HepG2 (cell line): ENCODE results near the gene RAB14. TPM values are rescaled to one million over a fixed set of nuclear protein-coding genes. Genes with fewer than 3 reads are reported as not detected.

ENCODE experiments used
- AKAP8 ChIP-seq: sonication (generic); formaldehyde crosslinking; IDR thresholded peaks from 2 replicates; pipeline ENCODE4 v1.5.1; 2020; ENCODE audit warnings: mild to moderate bottlenecking, missing genetic modification reagents
- BRD4 ChIP-seq: sonication (generic); formaldehyde crosslinking; IDR thresholded peaks from 2 replicates; pipeline ENCODE4 v1.4.0; 2020; ENCODE audit warnings: missing genetic modification reagents
- CBX1 ChIP-seq: IDR thresholded peaks from one replicate; pipeline ENCODE4 v1.6.1; 2016; ENCODE audit warnings: antibody characterized with exemption, low read depth
- ELF1 ChIP-seq: sonication (generic); formaldehyde crosslinking; IDR thresholded peaks from 2 replicates; pipeline ENCODE4 v1.4.0; 2020; ENCODE audit warnings: missing genetic modification reagents
- HBP1 ChIP-seq: IDR thresholded peaks from 2 replicates; pipeline ENCODE4 v1.6.1; 2016; ENCODE audit warnings: low read depth, control low read depth
- HDAC1 ChIP-seq: sonication (generic); formaldehyde crosslinking; IDR thresholded peaks from 2 replicates; pipeline ENCODE4 v1.5.1; 2020; ENCODE audit warnings: mild to moderate bottlenecking, missing genetic modification reagents
- HNRNPL ChIP-seq: fragments of 200-400 bp; formaldehyde crosslinking; IDR thresholded peaks from 2 replicates; pipeline ENCODE4 v1.6.1; 2017; ENCODE audit warnings: mild to moderate bottlenecking, low read depth, low read length
- KLF15 ChIP-seq: sonication (generic); formaldehyde crosslinking; IDR thresholded peaks from 2 replicates; pipeline ENCODE4 v1.8.1; 2023; ENCODE audit warnings: borderline replicate concordance, mild to moderate bottlenecking, inconsistent platforms, missing genetic modification reagents, mixed read lengths
- ZBTB38 ChIP-seq: sonication (generic); formaldehyde crosslinking; IDR thresholded peaks from 2 replicates; pipeline ENCODE4 v1.5.1; 2020; ENCODE audit warnings: mild to moderate bottlenecking, missing genetic modification reagents
- ZEB1 ChIP-seq: IDR thresholded peaks from 2 replicates; pipeline ENCODE4 v1.6.1; 2012; ENCODE audit warnings: mild to moderate bottlenecking, low read depth, inconsistent platforms; ENCODE audit not compliant: insufficient replicate concordance
- ZNF264 ChIP-seq: sonication (generic); formaldehyde crosslinking; IDR thresholded peaks from 2 replicates; pipeline ENCODE4 v1.4.0; 2020; ENCODE audit warnings: missing genetic modification reagents
- ZNF629 ChIP-seq: sonication (generic); formaldehyde crosslinking; conservative IDR thresholded peaks from 2 replicates; pipeline ENCODE4 v1.5.0; 2020; ENCODE audit warnings: missing genetic modification reagents
- ZNF672 ChIP-seq: sonication (generic); formaldehyde crosslinking; IDR thresholded peaks from 2 replicates; pipeline ENCODE4 v1.8.1; 2022; ENCODE audit warnings: missing genetic modification reagents
- ZNF790 ChIP-seq: sonication (generic); formaldehyde crosslinking; IDR thresholded peaks from 2 replicates; pipeline ENCODE4 v1.8.0; 2022; ENCODE audit warnings: missing genetic modification reagents, mild to moderate bottlenecking, borderline replicate concordance
- ZNF792 ChIP-seq: IDR thresholded peaks from 2 replicates; pipeline ENCODE4 v1.6.1; 2016
- polyA plus RNA-seq, 8 experiments: library from polyadenylated mRNA; depleted of rRNA in 3 of 8; stranded (reverse) in 7 of 8; unstranded in 1 of 8; fragments of >200 nt; fragmentation: Illumina TruSeq in 4 of 8; extraction: Trizol in 4 of 8; gene quantifications; 2 replicates each; pipeline versions ENCODE4 v1.2.1 to v1.2.3, GENCODE V29; 2011 to 2016; ENCODE audit warnings: low read depth in 4 of 8, missing spikeins in 1 of 8, mixed read lengths in 1 of 8; ENCODE audit not compliant: insufficient read depth in 1 of 8
- total RNA-seq, 5 experiments: library from RNA; depleted of rRNA; stranded (reverse); fragments of >200 nt; fragmentation: Illumina TruSeq; extraction: Trizol; gene quantifications; 2 replicates each; pipeline ENCODE4 v1.2.3, GENCODE V29; 2016; ENCODE audit warnings: low read depth in 1 of 5
- TF ChIP-seq, protein P1 (sequence below): fragments of 450-650 bp; IDR thresholded peaks from 2 replicates; pipeline ENCODE4 v1.6.1; 2017; ENCODE audit warnings: mild to moderate bottlenecking
- TF ChIP-seq, protein P2 (sequence below), 2 experiments: fragments of 450-650 bp in 1 of 2; sonication (generic) in 1 of 2; formaldehyde crosslinking in 1 of 2; IDR thresholded peaks; 2 replicates each; pipeline versions ENCODE4 v1.6.1 to v1.8.0; 2016 to 2022; ENCODE audit warnings: antibody characterized with exemption in 1 of 2, mild to moderate bottlenecking in 1 of 2, missing genetic modification reagents in 1 of 2

Gene RAB14
- total and polyA plus RNA-seq, 2 of the 13 experiments (the other 11 are each of a cell fraction or from before 2014, with no cell fraction given), result 17.4 to 19.3 TPM

GRCh38 chr9:121133104-121133816 is 68.4 kb downstream of the RAB14 start (continued):
- no peak for TF ChIP-seq ELF1 (CRISPR knock-in tag)
- TF ChIP-seq, protein P1, sequence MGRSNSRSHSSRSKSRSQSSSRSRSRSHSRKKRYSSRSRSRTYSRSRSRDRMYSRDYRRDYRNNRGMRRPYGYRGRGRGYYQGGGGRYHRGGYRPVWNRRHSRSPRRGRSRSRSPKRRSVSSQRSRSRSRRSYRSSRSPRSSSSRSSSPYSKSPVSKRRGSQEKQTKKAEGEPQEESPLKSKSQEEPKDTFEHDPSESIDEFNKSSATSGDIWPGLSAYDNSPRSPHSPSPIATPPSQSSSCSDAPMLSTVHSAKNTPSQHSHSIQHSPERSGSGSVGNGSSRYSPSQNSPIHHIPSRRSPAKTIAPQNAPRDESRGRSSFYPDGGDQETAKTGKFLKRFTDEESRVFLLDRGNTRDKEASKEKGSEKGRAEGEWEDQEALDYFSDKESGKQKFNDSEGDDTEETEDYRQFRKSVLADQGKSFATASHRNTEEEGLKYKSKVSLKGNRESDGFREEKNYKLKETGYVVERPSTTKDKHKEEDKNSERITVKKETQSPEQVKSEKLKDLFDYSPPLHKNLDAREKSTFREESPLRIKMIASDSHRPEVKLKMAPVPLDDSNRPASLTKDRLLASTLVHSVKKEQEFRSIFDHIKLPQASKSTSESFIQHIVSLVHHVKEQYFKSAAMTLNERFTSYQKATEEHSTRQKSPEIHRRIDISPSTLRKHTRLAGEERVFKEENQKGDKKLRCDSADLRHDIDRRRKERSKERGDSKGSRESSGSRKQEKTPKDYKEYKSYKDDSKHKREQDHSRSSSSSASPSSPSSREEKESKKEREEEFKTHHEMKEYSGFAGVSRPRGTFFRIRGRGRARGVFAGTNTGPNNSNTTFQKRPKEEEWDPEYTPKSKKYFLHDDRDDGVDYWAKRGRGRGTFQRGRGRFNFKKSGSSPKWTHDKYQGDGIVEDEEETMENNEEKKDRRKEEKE, result no peak
- peak; percentile 60; the same call in 1 of the 2 replicates for TF ChIP-seq ZBTB38 (CRISPR knock-in tag)
- no peak for TF ChIP-seq ZNF672
- peak; percentile 71 for TF ChIP-seq HDAC1 (CRISPR knock-in tag)
- TF ChIP-seq ZNF629 (CRISPR knock-in tag), result no peak
- TF ChIP-seq, protein P2, sequence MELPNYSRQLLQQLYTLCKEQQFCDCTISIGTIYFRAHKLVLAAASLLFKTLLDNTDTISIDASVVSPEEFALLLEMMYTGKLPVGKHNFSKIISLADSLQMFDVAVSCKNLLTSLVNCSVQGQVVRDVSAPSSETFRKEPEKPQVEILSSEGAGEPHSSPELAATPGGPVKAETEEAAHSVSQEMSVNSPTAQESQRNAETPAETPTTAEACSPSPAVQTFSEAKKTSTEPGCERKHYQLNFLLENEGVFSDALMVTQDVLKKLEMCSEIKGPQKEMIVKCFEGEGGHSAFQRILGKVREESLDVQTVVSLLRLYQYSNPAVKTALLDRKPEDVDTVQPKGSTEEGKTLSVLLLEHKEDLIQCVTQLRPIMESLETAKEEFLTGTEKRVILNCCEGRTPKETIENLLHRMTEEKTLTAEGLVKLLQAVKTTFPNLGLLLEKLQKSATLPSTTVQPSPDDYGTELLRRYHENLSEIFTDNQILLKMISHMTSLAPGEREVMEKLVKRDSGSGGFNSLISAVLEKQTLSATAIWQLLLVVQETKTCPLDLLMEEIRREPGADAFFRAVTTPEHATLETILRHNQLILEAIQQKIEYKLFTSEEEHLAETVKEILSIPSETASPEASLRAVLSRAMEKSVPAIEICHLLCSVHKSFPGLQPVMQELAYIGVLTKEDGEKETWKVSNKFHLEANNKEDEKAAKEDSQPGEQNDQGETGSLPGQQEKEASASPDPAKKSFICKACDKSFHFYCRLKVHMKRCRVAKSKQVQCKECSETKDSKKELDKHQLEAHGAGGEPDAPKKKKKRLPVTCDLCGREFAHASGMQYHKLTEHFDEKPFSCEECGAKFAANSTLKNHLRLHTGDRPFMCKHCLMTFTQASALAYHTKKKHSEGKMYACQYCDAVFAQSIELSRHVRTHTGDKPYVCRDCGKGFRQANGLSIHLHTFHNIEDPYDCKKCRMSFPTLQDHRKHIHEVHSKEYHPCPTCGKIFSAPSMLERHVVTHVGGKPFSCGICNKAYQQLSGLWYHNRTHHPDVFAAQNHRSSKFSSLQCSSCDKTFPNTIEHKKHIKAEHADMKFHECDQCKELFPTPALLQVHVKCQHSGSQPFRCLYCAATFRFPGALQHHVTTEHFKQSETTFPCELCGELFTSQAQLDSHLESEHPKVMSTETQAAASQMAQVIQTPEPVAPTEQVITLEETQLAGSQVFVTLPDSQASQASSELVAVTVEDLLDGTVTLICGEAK (IDR thresholded peaks at IDR 0.05), result no peak
- TF ChIP-seq, protein P2 (CRISPR knock-in tag; IDR thresholded peaks at IDR 0.05), result no peak
- no peak for TF ChIP-seq BRD4 (CRISPR knock-in tag)
- TF ChIP-seq ZNF790 (CRISPR knock-in tag), result no peak
- peak; percentile 57 for TF ChIP-seq CBX1
- no peak for TF ChIP-seq ZEB1
- TF ChIP-seq ZNF792, result peak; percentile 56; the same call in 1 of the 2 replicates
- no peak for TF ChIP-seq HNRNPL
- no peak for TF ChIP-seq ZNF264
- TF ChIP-seq HBP1 (CRISPR knock-in tag), result no peak
- no peak for TF ChIP-seq AKAP8 (CRISPR knock-in tag)
- TF ChIP-seq KLF15, result no peak
